OCI-LY3 (cell line): Measurements from ENCODE around the gene MRM2.

ENCODE experiments used
- H2AFZ ChIP-seq: fragments of 200-600, 300-600 bp; shearing (Covaris generic); 2 replicates; pipeline ENCODE4 v1.6.0; 2014; ENCODE audit warnings: antibody characterized with exemption, low read depth, low read length
- H3K27ac ChIP-seq: fragments of 200-600, 300-600 bp; sonication (generic); 2 replicates; pipeline ENCODE4 v1.5.1; 2014; ENCODE audit warnings: mild to moderate bottlenecking, low read length, moderate library complexity, mixed read lengths
- H3K27me3 ChIP-seq: fragments of 200-600, 300-600 bp; sonication (generic); 2 replicates; pipeline ENCODE4 v1.6.1; 2014; ENCODE audit warnings: low read depth, low read length, mixed read lengths
- H3K36me3 ChIP-seq: fragments of 200-600, 300-600 bp; sonication (generic); replicated peaks from 2 replicates; pipeline ENCODE3; 2014; ENCODE audit warnings: low read depth, low read length, mixed read lengths
- H3K4me1 ChIP-seq: fragments of 300-600, 200-600 bp; sonication (generic); 2 replicates; pipeline ENCODE4 v1.6.1; 2014; ENCODE audit warnings: low read length, mixed read lengths
- H3K4me2 ChIP-seq: fragments of 200-600, 300-600 bp; sonication (generic); 2 replicates; pipeline ENCODE4 v1.6.1; 2014; ENCODE audit warnings: low read length, mixed read lengths
- H3K4me3 ChIP-seq: fragments of 300-600, 200-600 bp; sonication (generic); 2 replicates; pipeline ENCODE4 v1.5.1; 2014; ENCODE audit warnings: antibody characterized with exemption, mild to moderate bottlenecking, low read length, moderate library complexity
- H3K79me2 ChIP-seq: fragments of 300-600, 200-600 bp; shearing (Covaris generic); 2 replicates; pipeline ENCODE4 v1.6.1; 2014; ENCODE audit warnings: mild to moderate bottlenecking, low read length, mixed read lengths
- H3K9ac ChIP-seq: fragments of 300-600, 200-600 bp; shearing (Covaris generic); 2 replicates; pipeline ENCODE4 v1.6.0; 2014; ENCODE audit warnings: mild to moderate bottlenecking, low read length, moderate library complexity
- H3K9me3 ChIP-seq: fragments of 200-600, 300-600 bp; shearing (Covaris generic); 2 replicates; pipeline ENCODE4 v1.6.1; 2014; ENCODE audit warnings: low read length, mixed read lengths; ENCODE audit not compliant: insufficient read depth
- H4K20me1 ChIP-seq: fragments of 200-600, 300-600 bp; sonication (generic); 2 replicates; pipeline ENCODE4 v1.6.1; 2016; ENCODE audit warnings: low read length, mixed read lengths; ENCODE audit not compliant: insufficient read depth
- EZH2phosphoT487 ChIP-seq: fragments of 200-600 bp; shearing (Covaris generic); IDR thresholded peaks from 2 replicates; pipeline ENCODE4 v1.6.1; 2018; ENCODE audit warnings: antibody characterized with exemption, mixed run types, low read depth
- TF ChIP-seq, protein P1 (sequence below): fragments of 200-600, 300-600 bp; sonication (generic); IDR thresholded peaks from 2 replicates; pipeline ENCODE4 v1.5.1; 2014; ENCODE audit warnings: antibody characterized with exemption, low read length, low read depth

Gene MRM2

DNA sequence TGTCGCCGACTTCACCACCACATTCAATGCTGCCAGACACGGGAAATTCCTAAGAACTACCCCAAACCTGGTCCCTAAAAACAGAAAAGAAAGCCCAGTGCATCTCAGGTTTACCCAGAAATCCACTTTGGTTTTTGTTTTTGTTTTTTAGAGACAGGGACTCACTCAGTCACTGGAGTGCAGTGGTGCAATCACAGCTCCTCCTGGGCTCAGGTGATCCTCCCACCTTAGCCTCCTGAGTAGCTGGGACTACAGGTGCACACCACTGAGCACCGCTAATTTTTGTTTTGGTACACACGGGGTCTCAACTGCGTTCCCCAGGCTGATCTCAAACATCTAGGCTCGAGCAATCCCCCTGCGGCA lies 32.1 kb downstream of the MRM2 start:
- H3K36me3 ChIP-seq: peaks cover 2% of the 10 kb centered on the region

DNA sequence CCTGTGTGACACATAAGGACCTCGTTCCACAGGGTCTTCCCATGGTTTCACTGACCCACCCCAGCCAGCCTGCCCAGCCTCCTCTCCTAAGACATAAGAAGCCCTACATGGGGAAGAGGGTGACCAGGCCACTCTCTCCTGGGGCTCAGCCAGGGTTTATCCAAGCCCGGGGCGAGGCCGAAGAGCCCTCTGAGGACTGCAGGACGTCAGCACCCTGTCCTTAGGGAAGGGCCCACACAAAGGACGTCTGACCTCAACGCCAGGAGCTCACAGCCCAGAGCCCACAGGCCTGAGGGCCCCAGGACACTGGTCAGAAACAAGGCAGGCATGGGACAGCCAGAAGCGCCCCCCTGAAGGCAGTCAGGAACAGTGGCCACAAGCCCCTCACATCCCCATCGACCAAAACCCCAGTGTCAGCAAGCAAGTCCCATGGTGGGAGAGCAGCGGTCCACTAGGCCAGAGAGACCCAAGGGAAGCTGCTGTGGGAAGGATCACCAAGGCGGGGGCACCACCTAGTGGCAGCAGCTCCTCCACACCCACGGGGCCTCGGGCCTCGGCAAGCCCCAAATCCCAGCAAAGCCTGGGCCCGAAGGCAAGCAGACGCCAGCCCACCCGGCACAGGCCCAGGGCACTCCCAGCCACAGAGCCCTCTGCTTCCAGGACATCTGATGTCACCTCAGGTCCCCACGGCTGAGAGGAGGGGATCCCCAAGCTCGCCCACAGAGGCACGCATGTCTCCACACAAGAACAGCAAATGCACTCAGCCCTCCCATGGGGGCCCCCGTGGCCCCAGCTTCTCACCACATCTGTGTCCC lies 32.7 kb downstream of the MRM2 start:
- H3K4me2 ChIP-seq: no peak overlapping the region
- H3K4me3 ChIP-seq: no peak overlapping the region
- no peaks in the 10 kb centered on the region for H4K20me1 ChIP-seq
- H3K9me3 ChIP-seq: no peaks in the 10 kb centered on the region
- H3K27ac ChIP-seq: no peak overlapping the region
- H2AFZ ChIP-seq: no peak overlapping the region
- H3K27me3 ChIP-seq: no peaks in the 10 kb centered on the region
- no peak overlapping the region for H3K9ac ChIP-seq
- TF ChIP-seq EZH2phosphoT487: no peak
- TF ChIP-seq, protein P1, sequence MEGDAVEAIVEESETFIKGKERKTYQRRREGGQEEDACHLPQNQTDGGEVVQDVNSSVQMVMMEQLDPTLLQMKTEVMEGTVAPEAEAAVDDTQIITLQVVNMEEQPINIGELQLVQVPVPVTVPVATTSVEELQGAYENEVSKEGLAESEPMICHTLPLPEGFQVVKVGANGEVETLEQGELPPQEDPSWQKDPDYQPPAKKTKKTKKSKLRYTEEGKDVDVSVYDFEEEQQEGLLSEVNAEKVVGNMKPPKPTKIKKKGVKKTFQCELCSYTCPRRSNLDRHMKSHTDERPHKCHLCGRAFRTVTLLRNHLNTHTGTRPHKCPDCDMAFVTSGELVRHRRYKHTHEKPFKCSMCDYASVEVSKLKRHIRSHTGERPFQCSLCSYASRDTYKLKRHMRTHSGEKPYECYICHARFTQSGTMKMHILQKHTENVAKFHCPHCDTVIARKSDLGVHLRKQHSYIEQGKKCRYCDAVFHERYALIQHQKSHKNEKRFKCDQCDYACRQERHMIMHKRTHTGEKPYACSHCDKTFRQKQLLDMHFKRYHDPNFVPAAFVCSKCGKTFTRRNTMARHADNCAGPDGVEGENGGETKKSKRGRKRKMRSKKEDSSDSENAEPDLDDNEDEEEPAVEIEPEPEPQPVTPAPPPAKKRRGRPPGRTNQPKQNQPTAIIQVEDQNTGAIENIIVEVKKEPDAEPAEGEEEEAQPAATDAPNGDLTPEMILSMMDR: peak; percentile 45
- peaks cover 5% of the 10 kb centered on the region for H3K36me3 ChIP-seq
- H3K4me1 ChIP-seq: no peaks in the 10 kb centered on the region
- H3K79me2 ChIP-seq: no peaks in the 10 kb centered on the region

More for the DNA sequence above, 32.1 kb downstream of the MRM2 start:
- H3K4me2 ChIP-seq: no peak overlapping the region
- no peak overlapping the region for H3K4me3 ChIP-seq
- H3K27ac ChIP-seq: no peak overlapping the region
- no peaks in the 10 kb centered on the region for H4K20me1 ChIP-seq
- TF ChIP-seq, protein P1: no peak
- no peak for TF ChIP-seq EZH2phosphoT487
- no peak overlapping the region for H3K9ac ChIP-seq
- H3K4me1 ChIP-seq: no peaks in the 10 kb centered on the region
- no peaks in the 10 kb centered on the region for H3K9me3 ChIP-seq
- no peaks in the 10 kb centered on the region for H3K79me2 ChIP-seq
- no peaks in the 10 kb centered on the region for H3K27me3 ChIP-seq
- H2AFZ ChIP-seq: no peak overlapping the region

DNA sequence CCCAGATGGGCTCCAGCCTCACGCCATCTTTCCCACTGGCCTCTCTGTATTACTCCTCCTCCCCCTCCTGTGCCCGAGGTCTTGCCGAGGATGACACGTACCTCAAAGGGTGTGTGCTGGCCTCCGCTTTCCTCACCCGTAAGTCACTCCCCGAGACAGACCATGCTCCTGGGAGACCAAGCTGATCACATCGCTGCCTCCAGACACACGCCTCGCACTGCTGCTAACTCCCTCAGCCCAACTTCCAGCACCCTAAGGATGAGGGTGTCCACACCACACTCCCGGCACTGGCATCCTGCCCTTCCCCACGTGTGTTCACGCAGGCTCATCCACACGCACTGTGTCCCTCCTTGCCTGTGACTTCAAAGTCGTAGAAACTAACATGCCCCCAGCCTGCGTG lies 33.3 kb downstream of the MRM2 start:
- Histone ChIP-seq H2AFZ (no peak overlapping the region), H3K4me2 (no peak overlapping the region), H3K9me3 (no peaks in the 10 kb centered on the region), H3K9ac (no peak overlapping the region), H4K20me1 (no peaks in the 10 kb centered on the region), H3K4me1 (peaks cover 4% of the 10 kb centered on the region; the same call in 1 of the 2 replicates), H3K4me3 (no peak overlapping the region), H3K36me3 (peaks cover 6% of the 10 kb centered on the region), H3K79me2 (no peaks in the 10 kb centered on the region), H3K27ac (no peak overlapping the region), H3K27me3 (no peaks in the 10 kb centered on the region)
- TF ChIP-seq, protein P1: no peak
- no peak for TF ChIP-seq EZH2phosphoT487

DNA sequence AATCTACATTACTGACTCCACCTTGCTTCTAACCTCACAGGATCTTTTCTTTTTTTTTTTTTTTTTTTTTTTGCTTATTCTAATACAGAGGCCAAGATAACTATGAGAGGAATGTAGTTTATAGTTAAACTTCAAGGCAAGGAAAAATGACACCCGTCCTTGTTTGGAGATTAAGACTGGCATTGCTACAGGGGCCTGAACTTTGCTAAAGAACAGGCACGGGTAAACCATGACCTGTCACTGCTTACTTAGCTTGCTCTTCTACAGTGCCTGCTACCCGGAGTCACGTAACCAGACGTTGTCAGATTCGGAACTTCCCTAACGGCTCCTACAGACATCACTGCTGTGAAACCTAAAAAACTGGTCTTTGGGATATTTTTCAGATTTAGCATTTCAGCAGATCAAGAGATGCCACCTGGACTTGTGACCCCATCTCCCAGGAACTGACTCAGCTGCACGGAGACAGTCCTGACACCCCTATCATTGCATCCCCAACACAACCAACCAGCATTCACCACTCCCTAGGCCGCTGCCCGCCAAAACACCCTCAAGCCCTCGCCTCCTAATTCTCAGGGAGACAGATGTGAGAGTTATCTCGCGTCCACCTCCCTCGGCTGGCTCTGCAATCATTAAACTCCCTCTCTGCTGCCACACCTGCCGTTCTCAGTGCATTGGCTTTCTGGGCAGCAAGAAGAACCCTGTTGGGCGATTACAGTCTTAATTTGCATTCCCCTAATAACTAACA lies 36.8 kb downstream of the MRM2 start:
- Histone ChIP-seq H3K27me3 (no peaks in the 10 kb centered on the region), H3K9me3 (no peaks in the 10 kb centered on the region), H3K36me3 (peaks cover 7% of the 10 kb centered on the region), H3K79me2 (no peaks in the 10 kb centered on the region), H3K4me1 (peaks cover 6% of the 10 kb centered on the region; the same call in 1 of the 2 replicates), H3K9ac (no peak overlapping the region), H4K20me1 (no peaks in the 10 kb centered on the region), H3K4me3 (no peak overlapping the region), H3K4me2 (no peak overlapping the region), H3K27ac (no peak overlapping the region), H2AFZ (no peak overlapping the region)
- TF ChIP-seq, protein P1: no peak
- no peak for TF ChIP-seq EZH2phosphoT487
